T follicular helper cell (primary cell): ENCODE data around the gene OR2D2.
"Not testable (repeated sequence)": the region's sequence is repeated elsewhere in the genome, so short reads cannot be mapped to it uniquely, and the experiment has no call there.

Experiments
- DNase-seq: peaks from one replicate; pipeline ENCODE4 v3.0.0-alpha.2; 2020; ENCODE audit warnings: low read depth
- total RNA-seq, 2 experiments: gene quantifications; one replicate each; lab custom pipeline; 2026; lab: John Stamatoyannopoulos, UW

Gene OR2D2
- 0 reads per million in 2 experiments for total RNA-seq

- DNase-seq = no peak
Observed at GRCh38 chr11:6892400-6892799, at the start of gene OR2D2. Gene OR2D2, minus strand, starts transcription at chr11:6892500. Its CDS starts 0 bp downstream, at chr11:6892500.

- DNase-seq = no peak
Observed at GRCh38 chr11:6941970-6942369, 49.7 kb upstream of the OR2D2 start.

DNA sequence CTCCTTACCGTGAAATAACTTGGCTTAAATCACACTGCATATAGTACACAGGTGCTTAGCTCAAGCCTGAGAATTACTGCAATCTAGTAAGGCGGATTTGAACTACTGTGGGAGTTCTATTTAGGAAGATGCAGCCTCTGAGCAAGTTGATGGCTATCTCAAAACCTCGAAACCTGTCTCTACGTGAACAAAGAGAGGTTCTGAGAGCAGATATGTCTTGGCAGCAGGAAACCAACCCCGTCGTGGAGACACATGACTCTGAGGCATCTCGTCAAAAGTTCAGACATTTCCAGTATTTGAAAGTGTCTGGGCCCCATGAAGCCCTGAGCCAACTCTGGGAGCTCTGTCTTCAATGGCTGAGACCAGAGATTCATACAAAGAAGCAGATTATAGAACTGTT is 39.8 kb upstream of the OR2D2 start:
- DNase-seq = no peak

- no peak for DNase-seq
Observed at GRCh38 chr11:6931146-6931713, 38.9 kb upstream of the OR2D2 start.

DNA sequence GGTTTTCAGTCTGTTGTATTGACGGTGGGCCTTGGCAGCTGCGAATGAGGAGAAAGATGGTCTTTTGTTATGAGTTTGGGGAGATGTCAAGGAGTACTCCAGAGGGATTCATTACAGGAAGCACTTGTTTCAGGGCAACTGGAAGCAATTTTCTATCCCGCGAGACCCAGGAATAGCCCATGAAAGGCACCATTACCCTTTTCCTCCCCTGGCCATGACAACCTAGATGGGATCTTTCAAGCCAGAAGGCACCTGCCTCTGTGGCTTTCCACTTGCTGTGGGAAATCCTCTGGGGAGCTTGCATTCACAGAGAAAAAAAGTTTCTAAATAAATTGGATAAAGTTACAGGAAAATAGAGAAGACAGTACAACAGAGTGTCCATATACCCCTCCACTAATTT is 36.6 kb upstream of the OR2D2 start:
- no peak for DNase-seq

DNA sequence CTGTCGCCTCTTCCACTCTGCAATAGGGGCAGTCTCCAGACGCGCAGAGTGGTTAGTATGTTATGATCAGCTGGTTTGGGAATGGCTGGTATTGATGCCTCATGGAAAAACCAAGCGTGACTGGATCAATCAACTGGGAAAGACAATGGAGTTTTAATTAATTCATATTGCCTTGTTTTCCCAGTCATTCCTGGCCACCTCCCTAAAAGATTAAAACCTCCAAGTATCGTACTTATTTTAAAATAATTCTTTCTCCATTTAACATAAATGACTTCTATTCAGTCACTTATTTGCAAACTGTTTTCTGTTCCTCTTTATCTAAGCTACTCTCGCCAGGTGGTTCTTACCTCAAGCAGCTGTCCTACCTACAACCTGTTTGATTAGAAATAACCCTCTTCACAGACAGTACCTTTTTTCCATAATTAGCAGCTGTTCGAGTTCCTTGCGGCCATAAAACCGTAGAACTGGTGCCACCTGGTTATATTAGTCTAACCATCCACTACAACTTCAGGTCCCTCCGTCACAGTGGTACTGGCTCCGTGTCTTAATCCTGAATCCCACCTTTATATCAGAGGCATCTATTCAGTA is 34.8 kb upstream of the OR2D2 start:
- no peak for DNase-seq

GRCh38 chr11:6926208-6927029 is 34.1 kb upstream of the OR2D2 start, which contains the start of gene ZNF215:
Gene ZNF215, plus strand, starts transcription at chr11:6926426. Its CDS starts 5,847 bp downstream, at chr11:6932273.
- no peak for DNase-seq

GRCh38 chr11:6925636-6926207 is 33.4 kb upstream of the OR2D2 start:
- DNase-seq = no peak

- no peak for DNase-seq
Observed at GRCh38 chr11:6925007-6925577, 32.8 kb upstream of the OR2D2 start.

- DNase-seq = no peak
Observed at GRCh38 chr11:6920702-6921101, 28.4 kb upstream of the OR2D2 start, which contains the start of gene OR2D3. Gene OR2D3, plus strand, starts transcription at chr11:6921002. Its CDS starts 0 bp downstream, at chr11:6921002.

- DNase-seq = no peak
Observed at GRCh38 chr11:6919698-6920097, 27.4 kb upstream of the OR2D2 start.

DNA sequence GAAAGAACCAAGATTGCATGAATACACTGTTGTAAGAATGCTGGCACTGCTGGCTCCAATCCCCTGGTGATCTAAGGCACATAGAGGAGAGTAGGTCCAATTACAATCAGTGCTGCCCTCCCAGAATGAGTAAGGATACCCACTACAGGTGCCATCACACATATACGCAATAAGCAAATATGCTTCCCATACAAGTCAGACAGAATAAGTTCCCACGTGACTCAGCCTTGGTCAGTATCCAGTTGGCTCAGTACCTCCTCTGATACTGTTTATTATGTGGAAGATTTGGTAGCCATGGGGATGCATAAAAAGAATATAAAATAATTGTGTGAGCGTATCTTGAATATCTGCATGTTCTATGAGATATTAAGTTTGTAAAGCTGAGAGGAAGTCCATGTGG is 19.6 kb upstream of the OR2D2 start:
- no peak for DNase-seq

GRCh38 chr11:6911378-6911777 is 19.1 kb upstream of the OR2D2 start:
- no peak for DNase-seq

DNA sequence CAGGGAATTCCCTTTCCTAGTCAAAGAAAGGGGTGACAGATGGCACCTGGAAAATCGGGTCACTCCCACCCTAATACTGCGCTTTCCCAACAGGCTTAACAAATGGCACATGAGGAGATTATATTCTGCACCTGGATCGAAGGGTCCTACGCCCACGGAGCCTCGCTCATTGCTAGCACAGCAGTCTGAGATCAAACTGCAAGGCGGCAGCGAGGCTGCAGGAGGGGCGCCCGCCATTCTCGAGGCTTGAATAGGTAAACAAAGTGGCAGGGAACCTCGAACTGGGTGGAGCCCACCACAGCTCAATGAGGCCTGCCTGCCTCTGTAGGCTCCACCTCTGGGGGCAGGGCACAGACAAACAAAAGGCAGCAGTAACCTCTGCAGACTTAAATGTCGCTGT is 12.5 kb upstream of the OR2D2 start:
- DNase-seq = not testable (repeated sequence)

DNA sequence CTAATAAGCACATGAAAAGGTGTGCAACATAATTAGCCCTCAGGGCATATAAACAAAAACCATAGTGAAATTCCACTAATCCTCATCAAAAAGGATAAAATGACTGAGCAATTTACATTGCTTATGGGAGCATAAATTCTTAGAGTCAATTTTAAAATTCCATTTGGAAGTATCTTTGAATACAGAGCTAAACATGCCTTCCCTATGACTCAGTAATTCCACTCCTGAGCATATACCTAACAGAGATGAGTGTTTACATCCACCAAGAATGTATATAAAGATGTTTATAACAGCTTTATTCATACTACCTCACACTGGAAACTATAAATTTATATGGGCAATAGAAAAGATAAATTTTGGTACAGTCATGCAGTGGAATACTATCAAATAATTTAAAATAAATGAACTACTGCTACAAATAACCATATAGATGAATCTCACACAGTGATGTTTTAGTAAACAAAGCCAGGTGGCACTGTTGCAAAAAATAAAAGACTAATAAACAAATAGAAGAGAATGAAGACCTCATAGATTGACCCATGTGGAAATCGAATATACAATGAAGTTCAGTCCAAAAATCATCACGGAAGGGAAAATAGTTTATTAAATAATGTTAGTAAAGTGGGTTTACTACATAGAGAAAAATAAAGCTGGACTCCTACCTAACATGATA is 8.2 kb upstream of the OR2D2 start:
- no peak for DNase-seq

DNA sequence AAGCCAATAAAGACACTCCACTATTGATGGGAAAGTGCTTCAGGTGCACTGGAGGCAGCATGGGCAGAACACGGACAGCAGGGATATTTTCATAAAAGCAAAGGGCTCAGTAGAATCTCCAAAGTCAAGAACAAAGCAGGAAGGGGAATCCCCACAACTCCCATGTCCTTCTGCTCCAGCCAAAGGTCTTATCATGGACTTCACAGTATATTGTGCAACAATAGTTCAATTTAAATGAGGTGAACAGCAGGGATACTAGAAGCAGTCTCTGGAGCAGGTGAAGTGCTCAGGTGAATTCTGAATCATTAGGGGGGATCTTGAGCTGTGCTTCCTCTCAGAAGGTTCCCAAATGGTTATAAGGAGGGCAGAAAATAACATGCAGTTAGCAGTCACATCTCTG is 6.6 kb upstream of the OR2D2 start:
- DNase-seq = no peak

GRCh38 chr11:6895010-6895409 is 2.7 kb upstream of the OR2D2 start:
- no peak for DNase-seq

GRCh38 chr11:6894097-6894496 is 1.8 kb upstream of the OR2D2 start:
- no peak for DNase-seq

- DNase-seq = no peak
Observed at GRCh38 chr11:6889835-6890234, 2.5 kb downstream of the OR2D2 start.

GRCh38 chr11:6888830-6889229 is 3.5 kb downstream of the OR2D2 start:
- no peak for DNase-seq

DNA sequence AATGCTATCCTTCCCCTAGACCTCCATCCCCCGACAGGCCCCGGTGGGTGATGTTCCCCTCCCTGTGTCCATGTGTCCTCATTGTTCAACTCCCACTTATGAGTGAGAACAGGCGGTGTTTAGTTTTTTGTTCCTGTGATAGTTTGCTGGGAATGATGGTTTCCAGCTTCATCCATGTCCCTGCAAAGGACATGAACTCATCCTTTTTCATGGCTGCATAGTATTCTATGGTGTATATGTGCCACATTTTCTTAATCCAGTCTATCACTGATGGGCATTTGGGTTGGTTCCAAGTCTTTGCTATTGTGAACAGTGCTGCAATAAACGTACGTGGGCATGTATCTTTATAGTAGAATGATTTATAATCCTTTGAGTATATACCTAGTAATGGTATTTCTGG is 4.6 kb downstream of the OR2D2 start:
- not testable (repeated sequence) for DNase-seq

- DNase-seq = no peak
Observed at GRCh38 chr11:6882751-6883150, 9.5 kb downstream of the OR2D2 start.
